Activated naive CD4-positive, alpha-beta T cell treated with anti-CD3 and anti-CD28 coated beads, Interleukin-2, amount 50 U/mL, for 24 hours (primary cell): Measurements from ENCODE around the gene NMNAT2.
A peak's percentile ranks its signal among the peaks of the same experiment; 100 is the strongest.

Experiments
- H3K27ac Mint-ChIP-seq: one replicate; pipeline ENCODE4 v1.8.0; 2021; ENCODE audit warnings: mild to moderate bottlenecking, mixed read lengths
- H3K27me3 Mint-ChIP-seq: one replicate; pipeline ENCODE4 v1.8.0; 2021; ENCODE audit warnings: mixed read lengths
- H3K36me3 Mint-ChIP-seq: one replicate; pipeline ENCODE4 v1.8.0; 2021; ENCODE audit warnings: mixed read lengths
- H3K4me1 Mint-ChIP-seq: one replicate; pipeline ENCODE4 v1.8.0; 2021; ENCODE audit warnings: mixed read lengths
- H3K4me3 Mint-ChIP-seq: one replicate; pipeline ENCODE4 v1.8.0; 2021; ENCODE audit warnings: mild to moderate bottlenecking, mixed read lengths
- H3K9me3 Mint-ChIP-seq: one replicate; pipeline ENCODE4 v1.8.0; 2021; ENCODE audit warnings: mixed read lengths

Gene NMNAT2

GRCh38 chr1:183417772-183418491, at the start of gene NMNAT2:
Gene NMNAT2 (minus strand): TSS chr1:183418380. CDS start chr1:183418267, 113 bp downstream.
- Mint-ChIP-seq H3K9me3 (peaks cover 5% of the 10 kb centered on the region), H3K4me3 (peak within 1 kb of the TSS; percentile 84), H3K27ac (no peak within 1 kb of the TSS)

GRCh38 chr1:183467687-183468086, 49.5 kb upstream of the NMNAT2 start:
- H3K4me3 Mint-ChIP-seq: no peak overlapping the region
- no peaks in the 10 kb centered on the region for H3K36me3 Mint-ChIP-seq
- no peaks in the 10 kb centered on the region for H3K9me3 Mint-ChIP-seq
- H3K4me1 Mint-ChIP-seq: peaks cover 4% of the 10 kb centered on the region
- H3K27me3 Mint-ChIP-seq: peaks cover 7% of the 10 kb centered on the region
- no peak overlapping the region for H3K27ac Mint-ChIP-seq

More at GRCh38 chr1:183417772-183418491, at the start of gene NMNAT2:
- peaks cover 25% of the 10 kb centered on the region for H3K4me1 Mint-ChIP-seq
- peaks cover 61% of the 10 kb centered on the region for H3K27me3 Mint-ChIP-seq
- peaks cover 2% of the 10 kb centered on the region for H3K36me3 Mint-ChIP-seq

- H3K4me3 Mint-ChIP-seq: no peak overlapping the region
Observed at GRCh38 chr1:183466781-183467180, 48.6 kb upstream of the NMNAT2 start.

GRCh38 chr1:183463566-183463965, 45.4 kb upstream of the NMNAT2 start:
- peaks cover 13% of the 10 kb centered on the region for H3K27me3 Mint-ChIP-seq
- no peak overlapping the region for H3K27ac Mint-ChIP-seq
- H3K36me3 Mint-ChIP-seq: no peaks in the 10 kb centered on the region
- no peaks in the 10 kb centered on the region for H3K9me3 Mint-ChIP-seq
- no peak overlapping the region for H3K4me3 Mint-ChIP-seq
- H3K4me1 Mint-ChIP-seq: peaks cover 4% of the 10 kb centered on the region

More at GRCh38 chr1:183466781-183467180, 48.6 kb upstream of the NMNAT2 start:
- Mint-ChIP-seq H3K4me1 (peaks cover 4% of the 10 kb centered on the region), H3K9me3 (no peaks in the 10 kb centered on the region), H3K27me3 (peaks cover 12% of the 10 kb centered on the region), H3K36me3 (no peaks in the 10 kb centered on the region), H3K27ac (no peak overlapping the region)

- peaks cover 18% of the 10 kb centered on the region for H3K27me3 Mint-ChIP-seq
- H3K9me3 Mint-ChIP-seq: no peaks in the 10 kb centered on the region
- H3K36me3 Mint-ChIP-seq: peaks cover 2% of the 10 kb centered on the region
- no peaks in the 10 kb centered on the region for H3K4me1 Mint-ChIP-seq
- no peak overlapping the region for H3K4me3 Mint-ChIP-seq
- H3K27ac Mint-ChIP-seq: no peak overlapping the region
Observed at GRCh38 chr1:183461350-183461749, 43.2 kb upstream of the NMNAT2 start.

GRCh38 chr1:183460596-183460995, 42.4 kb upstream of the NMNAT2 start:
- Mint-ChIP-seq H3K27me3 (peaks cover 17% of the 10 kb centered on the region), H3K4me3 (no peak overlapping the region), H3K9me3 (no peaks in the 10 kb centered on the region), H3K36me3 (peaks cover 2% of the 10 kb centered on the region), H3K27ac (no peak overlapping the region), H3K4me1 (no peaks in the 10 kb centered on the region)

- Mint-ChIP-seq H3K9me3 (no peaks in the 10 kb centered on the region), H3K4me1 (no peaks in the 10 kb centered on the region), H3K27ac (no peak overlapping the region), H3K27me3 (peaks cover 12% of the 10 kb centered on the region), H3K36me3 (peaks cover 2% of the 10 kb centered on the region), H3K4me3 (no peak overlapping the region)
Observed at GRCh38 chr1:183457449-183457848, 39.3 kb upstream of the NMNAT2 start.

GRCh38 chr1:183456826-183457225, 38.6 kb upstream of the NMNAT2 start:
- H3K9me3 Mint-ChIP-seq: no peaks in the 10 kb centered on the region
- H3K36me3 Mint-ChIP-seq: peaks cover 2% of the 10 kb centered on the region
- no peak overlapping the region for H3K4me3 Mint-ChIP-seq
- H3K27ac Mint-ChIP-seq: no peak overlapping the region
- H3K27me3 Mint-ChIP-seq: peaks cover 10% of the 10 kb centered on the region
- no peaks in the 10 kb centered on the region for H3K4me1 Mint-ChIP-seq

GRCh38 chr1:183454377-183454776, 36.2 kb upstream of the NMNAT2 start:
- Mint-ChIP-seq H3K27me3 (peaks cover 9% of the 10 kb centered on the region), H3K4me1 (no peaks in the 10 kb centered on the region), H3K4me3 (no peak overlapping the region), H3K36me3 (peaks cover 2% of the 10 kb centered on the region), H3K9me3 (no peaks in the 10 kb centered on the region), H3K27ac (no peak overlapping the region)

GRCh38 chr1:183450093-183450492, 31.9 kb upstream of the NMNAT2 start:
- no peak overlapping the region for H3K4me3 Mint-ChIP-seq
- H3K27me3 Mint-ChIP-seq: peaks cover 4% of the 10 kb centered on the region
- no peaks in the 10 kb centered on the region for H3K9me3 Mint-ChIP-seq
- no peaks in the 10 kb centered on the region for H3K4me1 Mint-ChIP-seq
- H3K36me3 Mint-ChIP-seq: no peaks in the 10 kb centered on the region
- no peak overlapping the region for H3K27ac Mint-ChIP-seq

GRCh38 chr1:183449223-183449770, 31.1 kb upstream of the NMNAT2 start:
- no peak overlapping the region for H3K27ac Mint-ChIP-seq

GRCh38 chr1:183444243-183444642, 26.1 kb upstream of the NMNAT2 start:
- Mint-ChIP-seq H3K27me3 (no peaks in the 10 kb centered on the region), H3K27ac (no peak overlapping the region), H3K36me3 (no peaks in the 10 kb centered on the region), H3K4me1 (no peaks in the 10 kb centered on the region), H3K9me3 (no peaks in the 10 kb centered on the region), H3K4me3 (no peak overlapping the region)

More at GRCh38 chr1:183449223-183449770, 31.1 kb upstream of the NMNAT2 start:
- Mint-ChIP-seq H3K27me3 (no peaks in the 10 kb centered on the region), H3K4me1 (no peaks in the 10 kb centered on the region), H3K9me3 (no peaks in the 10 kb centered on the region), H3K36me3 (no peaks in the 10 kb centered on the region), H3K4me3 (no peak overlapping the region)

- Mint-ChIP-seq H3K36me3 (no peaks in the 10 kb centered on the region), H3K4me3 (no peak overlapping the region), H3K4me1 (no peaks in the 10 kb centered on the region), H3K27me3 (peaks cover 2% of the 10 kb centered on the region), H3K27ac (no peak overlapping the region), H3K9me3 (no peaks in the 10 kb centered on the region)
Observed at GRCh38 chr1:183443466-183443865, 25.3 kb upstream of the NMNAT2 start.

GRCh38 chr1:183443011-183443410, 24.8 kb upstream of the NMNAT2 start:
- Mint-ChIP-seq H3K4me3 (no peak overlapping the region), H3K27me3 (peaks cover 2% of the 10 kb centered on the region), H3K9me3 (no peaks in the 10 kb centered on the region), H3K36me3 (no peaks in the 10 kb centered on the region), H3K4me1 (no peaks in the 10 kb centered on the region), H3K27ac (no peak overlapping the region)

- no peaks in the 10 kb centered on the region for H3K9me3 Mint-ChIP-seq
- peaks cover 5% of the 10 kb centered on the region for H3K27me3 Mint-ChIP-seq
- no peaks in the 10 kb centered on the region for H3K4me1 Mint-ChIP-seq
- H3K4me3 Mint-ChIP-seq: no peak overlapping the region
- H3K36me3 Mint-ChIP-seq: no peaks in the 10 kb centered on the region
- H3K27ac Mint-ChIP-seq: peak overlapping the region; percentile 56
Observed at GRCh38 chr1:183438060-183438459, 19.9 kb upstream of the NMNAT2 start.

GRCh38 chr1:183435497-183435896, 17.3 kb upstream of the NMNAT2 start:
- H3K4me3 Mint-ChIP-seq: no peak overlapping the region
- no peaks in the 10 kb centered on the region for H3K36me3 Mint-ChIP-seq
- no peaks in the 10 kb centered on the region for H3K9me3 Mint-ChIP-seq
- H3K4me1 Mint-ChIP-seq: no peaks in the 10 kb centered on the region
- H3K27ac Mint-ChIP-seq: no peak overlapping the region
- H3K27me3 Mint-ChIP-seq: peaks cover 11% of the 10 kb centered on the region
